Measurements from ENCODE around the gene PLPPR1. TPM values are rescaled to one million over a fixed set of nuclear protein-coding genes. Genes with fewer than 3 reads are reported as not detected.

The PLPPR1 gene
- total RNA-seq, 1 donor from 2014 or later: 5.0 TPM

GRCh38 chr9:101226161-101226560 lies 197.6 kb downstream of the PLPPR1 start:
- no peak for TF ChIP-seq CTCF (IDR thresholded peaks at IDR 0.05)
- Histone ChIP-seq H3K9me3 (no peaks in the 10 kb centered on the region), H3K36me3 (no peaks in the 10 kb centered on the region), H3K27me3 (no peaks in the 10 kb centered on the region), H3K27ac (no peak overlapping the region), H3K4me1 (no peaks in the 10 kb centered on the region), H3K4me3 (no peak overlapping the region)
- intact Hi-C loops (cut with DNase I): no loop called here
- ATAC-seq (no peak), DNase-seq (no peak)

- no peak for TF ChIP-seq CTCF (IDR thresholded peaks at IDR 0.05)
- Histone ChIP-seq H3K4me3 (no peak overlapping the region), H3K4me1 (no peaks in the 10 kb centered on the region), H3K27ac (no peak overlapping the region), H3K9me3 (no peaks in the 10 kb centered on the region), H3K36me3 (no peaks in the 10 kb centered on the region), H3K27me3 (no peaks in the 10 kb centered on the region)
- intact Hi-C loops (cut with DNase I): no loop called here
- no peak for ATAC-seq
- no peak for DNase-seq
These were observed 198.3 kb downstream of the PLPPR1 start for GRCh38 chr9:101226803-101227202.

DNA sequence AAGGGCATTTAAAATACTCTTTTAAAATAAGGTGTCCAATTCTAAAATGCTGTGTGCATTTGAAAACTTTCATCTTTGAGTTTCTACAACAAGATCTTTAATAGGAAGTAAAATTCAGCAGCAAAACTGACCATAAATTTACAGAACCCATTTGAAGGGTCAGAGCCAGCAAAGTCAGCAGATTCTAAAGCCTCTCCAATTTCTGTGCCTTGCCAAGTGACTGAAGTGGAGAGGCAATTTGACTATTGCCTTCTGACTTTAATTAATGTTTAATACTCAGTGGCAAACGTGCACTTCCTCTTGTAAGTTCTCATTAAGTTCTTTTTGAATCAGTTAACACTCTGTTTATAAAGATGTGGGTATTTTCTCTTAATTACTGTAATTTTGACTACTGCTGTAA lies 201.1 kb downstream of the PLPPR1 start:
- ATAC-seq: no peak
- H3K27ac ChIP-seq: no peak overlapping the region

DNA sequence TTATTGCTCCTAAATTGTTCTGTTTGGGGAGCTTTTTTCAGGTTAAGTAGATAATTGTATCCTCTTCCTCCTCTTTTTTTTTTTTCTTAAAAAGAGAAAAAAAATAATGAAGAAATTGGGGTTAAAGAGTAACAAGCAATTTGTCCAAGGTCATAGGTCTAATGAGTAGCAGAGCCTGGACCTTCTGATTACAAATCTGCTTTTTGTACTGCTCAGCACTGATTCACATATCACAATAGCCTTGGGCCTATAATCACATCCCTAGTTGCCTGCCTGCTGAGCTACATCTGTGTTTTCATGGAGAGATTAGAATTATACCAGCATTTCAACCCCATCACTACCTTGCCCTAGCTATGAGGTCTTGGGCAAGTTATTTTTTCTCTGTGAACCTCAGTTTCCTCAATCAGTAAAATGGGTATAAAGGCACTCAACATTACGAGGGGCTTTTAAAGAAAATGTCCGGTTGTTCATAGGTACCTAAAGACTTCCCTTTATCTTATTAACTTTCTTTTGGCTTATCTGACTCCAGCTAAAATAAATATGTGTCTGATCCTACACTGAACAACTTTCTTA lies 204.0 kb downstream of the PLPPR1 start:
- H3K4me3 ChIP-seq: no peak overlapping the region
- intact Hi-C loops (cut with DNase I): no loop called here
- TF ChIP-seq CTCF (IDR thresholded peaks at IDR 0.05): no peak
- ATAC-seq: no peak
- H3K4me1 ChIP-seq: no peaks in the 10 kb centered on the region
- no peak for DNase-seq
- no peaks in the 10 kb centered on the region for H3K27me3 ChIP-seq
- H3K27ac ChIP-seq: no peak overlapping the region
- H3K36me3 ChIP-seq: no peaks in the 10 kb centered on the region
- no peaks in the 10 kb centered on the region for H3K9me3 ChIP-seq

More for the DNA sequence above, 201.1 kb downstream of the PLPPR1 start:
- Histone ChIP-seq H3K27me3 (no peaks in the 10 kb centered on the region), H3K36me3 (no peaks in the 10 kb centered on the region), H3K9me3 (no peaks in the 10 kb centered on the region), H3K4me1 (no peaks in the 10 kb centered on the region), H3K4me3 (no peak overlapping the region)
- DNase-seq: no peak
- no peak for TF ChIP-seq CTCF (IDR thresholded peaks at IDR 0.05)
- intact Hi-C loops (cut with DNase I): no loop called here

DNA sequence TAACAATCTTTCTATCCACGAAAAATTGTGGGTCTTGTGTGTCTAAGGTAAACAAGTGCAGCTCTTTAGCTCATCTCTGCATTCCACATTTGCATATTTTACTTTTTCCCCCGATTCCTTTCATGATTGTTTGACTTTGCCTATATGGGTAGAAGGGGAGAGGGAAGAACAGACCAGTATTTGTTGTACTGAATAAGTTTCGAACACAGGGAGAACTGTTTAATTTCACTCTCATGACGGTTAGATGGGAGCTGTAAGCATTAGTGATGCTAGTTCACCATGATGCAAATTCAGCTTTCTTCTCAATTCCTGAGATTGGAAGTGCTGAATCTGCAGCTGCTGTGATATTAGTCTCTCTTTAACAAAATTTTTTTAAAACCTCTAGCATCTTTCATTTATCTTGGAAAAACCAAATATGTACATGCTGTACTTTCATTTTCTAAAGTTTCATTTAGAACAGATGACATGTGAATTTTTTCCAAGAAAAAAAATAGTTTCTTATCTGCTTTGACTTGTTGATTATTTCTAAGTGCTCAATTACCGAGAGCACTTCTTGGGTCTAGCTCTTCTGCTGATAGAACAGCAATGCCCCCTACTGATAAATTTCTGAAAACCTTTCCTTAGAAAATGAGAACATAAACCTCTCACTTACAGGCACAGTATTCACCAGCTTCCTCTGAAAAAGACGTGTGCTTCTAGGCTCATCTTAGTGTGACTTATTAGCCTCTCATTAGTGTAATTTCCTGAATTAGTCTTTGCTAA lies 206.8 kb downstream of the PLPPR1 start:
- peak; percentile 45 for TF ChIP-seq CTCF (IDR thresholded peaks at IDR 0.05)
- H3K4me3 ChIP-seq: no peak overlapping the region
- DNase-seq (no peak), ATAC-seq (peak; percentile 71)
- no peaks in the 10 kb centered on the region for H3K4me1 ChIP-seq
- intact Hi-C loops (cut with DNase I): no loop called here
- H3K9me3 ChIP-seq: no peaks in the 10 kb centered on the region
- H3K36me3 ChIP-seq: no peaks in the 10 kb centered on the region
- no peak overlapping the region for H3K27ac ChIP-seq
- H3K27me3 ChIP-seq: no peaks in the 10 kb centered on the region

Data from upper lobe of right lung (tissue), 1 donor.